AG09319 (cell line): ENCODE measurements around the gene CCNY.
"Not testable (repeated sequence)": the region's sequence is repeated elsewhere in the genome, so short reads cannot be mapped to it uniquely, and the experiment has no call there.

Source experiments
- DNase-seq: peaks from one replicate; pipeline ENCODE4 v3.0.0-alpha.2; 2010; ENCODE audit warnings: low read depth; ENCODE audit errors: extremely low read depth
- TF ChIP-seq, protein P1 (sequence below): IDR thresholded peaks from 2 replicates; pipeline ENCODE4 v1.5.1; 2011; ENCODE audit warnings: low read depth, mild to moderate bottlenecking, inconsistent platforms, low read length, moderate library complexity

Gene CCNY

DNA sequence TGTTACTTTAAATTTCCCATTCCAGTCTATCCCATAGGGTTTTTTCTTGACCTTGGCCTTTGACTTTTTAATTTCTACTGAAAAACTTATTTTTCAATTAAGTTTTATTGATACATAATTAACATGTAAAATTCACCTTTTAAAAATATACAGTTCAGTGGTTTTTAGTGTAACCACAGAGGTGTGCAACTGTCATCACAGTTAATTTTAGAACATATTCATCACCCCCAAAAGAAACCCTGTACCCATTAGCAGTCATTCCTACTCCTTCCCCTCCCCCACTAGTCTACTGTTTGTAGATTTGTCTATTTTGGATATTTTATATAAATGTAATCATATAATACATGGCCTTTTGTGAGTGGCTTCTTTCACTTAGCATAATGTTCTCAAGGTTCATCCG is 172.3 kb downstream of the CCNY start:
- TF ChIP-seq, protein P1, sequence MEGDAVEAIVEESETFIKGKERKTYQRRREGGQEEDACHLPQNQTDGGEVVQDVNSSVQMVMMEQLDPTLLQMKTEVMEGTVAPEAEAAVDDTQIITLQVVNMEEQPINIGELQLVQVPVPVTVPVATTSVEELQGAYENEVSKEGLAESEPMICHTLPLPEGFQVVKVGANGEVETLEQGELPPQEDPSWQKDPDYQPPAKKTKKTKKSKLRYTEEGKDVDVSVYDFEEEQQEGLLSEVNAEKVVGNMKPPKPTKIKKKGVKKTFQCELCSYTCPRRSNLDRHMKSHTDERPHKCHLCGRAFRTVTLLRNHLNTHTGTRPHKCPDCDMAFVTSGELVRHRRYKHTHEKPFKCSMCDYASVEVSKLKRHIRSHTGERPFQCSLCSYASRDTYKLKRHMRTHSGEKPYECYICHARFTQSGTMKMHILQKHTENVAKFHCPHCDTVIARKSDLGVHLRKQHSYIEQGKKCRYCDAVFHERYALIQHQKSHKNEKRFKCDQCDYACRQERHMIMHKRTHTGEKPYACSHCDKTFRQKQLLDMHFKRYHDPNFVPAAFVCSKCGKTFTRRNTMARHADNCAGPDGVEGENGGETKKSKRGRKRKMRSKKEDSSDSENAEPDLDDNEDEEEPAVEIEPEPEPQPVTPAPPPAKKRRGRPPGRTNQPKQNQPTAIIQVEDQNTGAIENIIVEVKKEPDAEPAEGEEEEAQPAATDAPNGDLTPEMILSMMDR, result no peak
- DNase-seq, result no peak

GRCh38 chr10:35510891-35511290 is 174.6 kb downstream of the CCNY start:
- TF ChIP-seq, protein P1, result no peak
- no peak for DNase-seq

DNA sequence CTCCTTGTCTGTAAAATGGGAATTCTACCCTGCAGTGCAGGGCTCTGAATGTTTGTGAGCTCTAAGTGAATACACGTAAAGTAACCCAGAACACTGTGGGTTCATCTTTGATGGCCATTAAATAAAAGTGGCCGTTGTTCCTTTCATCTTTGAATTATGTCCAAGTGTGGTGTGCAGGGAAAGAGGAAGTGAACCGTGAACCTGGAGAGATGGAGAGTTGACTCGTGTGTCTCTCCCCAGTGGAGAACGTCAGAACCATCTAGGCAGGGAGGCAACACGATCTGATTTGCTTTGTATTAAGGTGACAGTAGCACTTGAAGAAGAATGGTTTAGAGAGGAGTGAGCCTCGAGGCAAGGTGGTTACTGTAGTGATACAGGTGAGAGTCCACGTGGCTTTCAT is 175.3 kb downstream of the CCNY start:
- no peak for DNase-seq
- TF ChIP-seq, protein P1, result no peak

DNA sequence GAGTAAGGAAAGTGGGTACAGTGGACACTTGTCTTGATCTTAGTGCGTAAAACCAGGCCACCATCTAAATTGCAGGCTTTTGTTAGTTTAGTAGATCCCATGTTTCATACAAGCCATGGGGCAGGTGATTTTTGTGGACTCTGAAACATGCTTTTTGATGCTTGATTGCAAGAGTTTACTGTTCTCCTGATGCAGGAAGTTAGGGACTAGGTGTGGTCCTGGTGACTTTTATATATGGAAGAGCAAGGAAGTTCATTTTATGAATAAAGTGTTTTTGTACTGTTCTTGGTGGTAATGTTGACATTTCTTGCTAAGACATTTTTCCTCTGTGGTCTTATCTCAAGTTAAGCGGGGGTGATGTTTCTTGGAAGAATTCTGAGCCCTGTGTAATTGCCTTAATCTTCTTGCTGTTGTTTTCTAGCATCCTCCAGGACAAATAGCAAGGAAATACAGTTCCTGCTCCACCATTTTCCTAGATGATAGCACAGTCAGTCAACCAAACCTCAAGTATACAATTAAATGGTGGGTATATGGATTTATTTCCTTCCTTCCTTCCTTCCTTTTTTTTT is 179.9 kb downstream of the CCNY start:
- TF ChIP-seq, protein P1, result no peak
- no peak for DNase-seq

GRCh38 chr10:35517431-35518181 is 181.3 kb downstream of the CCNY start:
- DNase-seq, result no peak
- TF ChIP-seq, protein P1, result no peak

- DNase-seq, result not testable (repeated sequence)
Observed at GRCh38 chr10:35518187-35518586, 181.9 kb downstream of the CCNY start.

DNA sequence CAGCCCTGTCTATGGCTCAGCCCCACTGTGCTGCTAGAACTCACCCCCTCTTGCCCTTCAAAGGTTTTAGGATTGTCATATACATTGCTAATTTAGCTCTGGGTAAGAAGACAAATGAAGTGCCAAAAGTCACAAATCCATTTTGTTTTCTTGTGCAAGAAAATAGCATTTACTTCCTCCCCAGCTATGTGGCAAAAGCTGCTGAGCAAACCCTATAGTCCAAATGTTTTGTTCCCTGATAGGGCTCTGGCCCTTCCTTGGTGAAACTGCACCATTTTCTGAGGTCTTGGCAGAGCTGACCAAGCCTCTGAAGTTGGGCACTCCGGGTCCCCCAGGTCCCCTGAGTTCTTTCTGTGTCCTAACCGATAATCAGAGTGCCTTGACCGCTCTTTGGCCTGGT is 184.7 kb downstream of the CCNY start:
- TF ChIP-seq, protein P1, result no peak
- no peak for DNase-seq
